Activated CD8-positive, alpha-beta memory T cell treated with anti-CD3 and anti-CD28 coated beads, Interleukin-2, amount 10 ng/mL, durations not matched to agents 7 days and 5 days (primary cell): ENCODE data around the gene ST6GALNAC3. TPM values are rescaled to one million over a fixed set of nuclear protein-coding genes. Genes with fewer than 3 reads are reported as not detected.

Experiments used
- ATAC-seq: fragments of 150-1000 bp; cut with Tn5 transposase; one replicate; pipeline ENCODE4 v1.10.0; 2021; ENCODE audit warnings: moderate library complexity
- CTCF ChIA-PET: fragments of 350-600 bp; sonication (Branson Sonifier 250); formaldehyde crosslinking; loops from one replicate; lab custom pipeline; 2021; ENCODE audit warnings: antibody characterized with exemption; lab: Charles Lee
- DNase-seq: peaks from one replicate; pipeline ENCODE4 v3.0.0-alpha.2; 2020
- H3K27ac Mint-ChIP-seq: one replicate; pipeline ENCODE4 v1.8.0; 2021; ENCODE audit warnings: mild to moderate bottlenecking, mixed read lengths
- H3K27me3 Mint-ChIP-seq: one replicate; pipeline ENCODE4 v1.8.0; 2021; ENCODE audit warnings: mixed read lengths
- H3K36me3 Mint-ChIP-seq: one replicate; pipeline ENCODE4 v1.8.0; 2021; ENCODE audit warnings: mild to moderate bottlenecking, mixed read lengths
- H3K4me1 Mint-ChIP-seq: one replicate; pipeline ENCODE4 v1.8.0; 2021; ENCODE audit warnings: mixed read lengths
- H3K4me3 Mint-ChIP-seq: one replicate; pipeline ENCODE4 v1.8.0; 2021; ENCODE audit warnings: mild to moderate bottlenecking, moderate library complexity, mixed read lengths
- H3K9me3 Mint-ChIP-seq: one replicate; pipeline ENCODE4 v1.8.0; 2022; ENCODE audit warnings: low read depth, mixed read lengths
- total RNA-seq, 2 experiments: library from RNA; stranded (reverse); gene quantifications; one replicate each; pipeline ENCODE4 v1.2.3, GENCODE V29; 2021

Gene ST6GALNAC3
- total RNA-seq, 2 experiments from 2014 or later, result 0.26 to 0.88 TPM

- H3K4me3 Mint-ChIP-seq, result no peak overlapping the region
- peaks cover 8% of the 10 kb centered on the region for H3K4me1 Mint-ChIP-seq
- H3K9me3 Mint-ChIP-seq, result no peaks in the 10 kb centered on the region
- DNase-seq, result no peak
- H3K27ac Mint-ChIP-seq, result no peak overlapping the region
- H3K27me3 Mint-ChIP-seq, result peaks cover 3% of the 10 kb centered on the region
- no peaks in the 10 kb centered on the region for H3K36me3 Mint-ChIP-seq
- CTCF ChIA-PET, result interaction anchor here (0.6 to 1.0 kb wide), 2 partner anchors 14 to 1315 kb away, joined by 3 read pairs; no protein-coding TSS in a partner anchor
- peak; percentile 42 for ATAC-seq
Measured at GRCh38 chr1:76176000-76176399, 101.5 kb downstream of the ST6GALNAC3 start.

DNA sequence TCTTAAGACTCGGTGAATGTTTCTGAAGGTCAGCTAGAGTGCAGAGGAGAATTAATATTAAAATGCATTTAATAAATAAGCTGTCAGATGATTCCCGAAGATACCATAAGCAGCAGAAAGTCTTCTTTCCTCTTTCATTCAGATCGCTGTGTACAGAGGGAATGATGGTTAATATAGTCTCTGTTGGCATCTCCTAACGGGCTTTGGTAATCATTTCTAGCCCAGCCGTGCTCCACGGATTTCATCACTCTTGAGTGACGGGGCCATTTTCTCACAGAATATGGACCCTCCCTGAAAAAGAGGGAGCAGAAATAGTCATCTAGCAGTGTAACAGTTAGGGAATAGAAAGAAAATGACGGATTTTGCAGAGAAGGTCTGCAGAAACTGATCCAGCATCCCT, 103.1 kb downstream of the ST6GALNAC3 start:
- H3K27ac Mint-ChIP-seq, result no peak overlapping the region
- DNase-seq (no peak), ATAC-seq (no peak)
- CTCF ChIA-PET, result interaction anchor here (0.8 kb wide), 1 partner anchor 14 kb away, joined by 3 read pairs; no protein-coding TSS in a partner anchor
- peaks cover 8% of the 10 kb centered on the region for H3K4me1 Mint-ChIP-seq
- H3K36me3 Mint-ChIP-seq, result no peaks in the 10 kb centered on the region
- no peak overlapping the region for H3K4me3 Mint-ChIP-seq
- H3K9me3 Mint-ChIP-seq, result no peaks in the 10 kb centered on the region
- H3K27me3 Mint-ChIP-seq, result peaks cover 3% of the 10 kb centered on the region

DNA sequence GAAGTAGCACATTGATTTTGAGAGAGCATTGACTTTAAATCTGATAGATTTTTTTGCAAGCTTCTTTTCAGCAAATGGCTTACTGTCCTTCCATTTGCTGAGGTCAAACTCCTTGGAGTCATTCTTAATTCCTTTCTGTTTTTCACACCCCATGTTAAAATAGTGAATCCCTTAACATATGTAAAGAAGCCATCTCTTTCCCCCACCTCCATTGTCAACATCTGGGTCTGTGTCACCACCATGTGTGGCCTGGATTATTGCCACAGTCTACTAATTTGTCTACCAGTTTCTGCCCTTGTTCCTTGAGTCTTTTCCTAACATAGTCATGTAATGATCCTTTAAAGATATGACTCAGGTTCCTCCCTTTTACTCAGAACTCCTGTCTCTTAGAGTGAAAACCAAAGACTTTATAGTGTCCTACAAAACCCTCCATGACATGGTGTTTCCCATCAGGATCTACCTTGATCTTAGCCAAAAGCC, 104.7 kb downstream of the ST6GALNAC3 start:
- no peak overlapping the region for H3K27ac Mint-ChIP-seq
- H3K36me3 Mint-ChIP-seq, result no peaks in the 10 kb centered on the region
- H3K4me3 Mint-ChIP-seq, result no peak overlapping the region
- peaks cover 8% of the 10 kb centered on the region for H3K4me1 Mint-ChIP-seq
- H3K27me3 Mint-ChIP-seq, result no peaks in the 10 kb centered on the region
- CTCF ChIA-PET, result no interaction called here
- no peaks in the 10 kb centered on the region for H3K9me3 Mint-ChIP-seq
- DNase-seq (no peak), ATAC-seq (no peak)

GRCh38 chr1:76185207-76185606, 110.7 kb downstream of the ST6GALNAC3 start:
- CTCF ChIA-PET, result no interaction called here
- H3K36me3 Mint-ChIP-seq, result no peaks in the 10 kb centered on the region
- DNase-seq (no peak), ATAC-seq (no peak)
- H3K9me3 Mint-ChIP-seq, result no peaks in the 10 kb centered on the region
- no peaks in the 10 kb centered on the region for H3K27me3 Mint-ChIP-seq
- no peak overlapping the region for H3K27ac Mint-ChIP-seq
- H3K4me3 Mint-ChIP-seq, result no peak overlapping the region
- H3K4me1 Mint-ChIP-seq, result no peaks in the 10 kb centered on the region

DNA sequence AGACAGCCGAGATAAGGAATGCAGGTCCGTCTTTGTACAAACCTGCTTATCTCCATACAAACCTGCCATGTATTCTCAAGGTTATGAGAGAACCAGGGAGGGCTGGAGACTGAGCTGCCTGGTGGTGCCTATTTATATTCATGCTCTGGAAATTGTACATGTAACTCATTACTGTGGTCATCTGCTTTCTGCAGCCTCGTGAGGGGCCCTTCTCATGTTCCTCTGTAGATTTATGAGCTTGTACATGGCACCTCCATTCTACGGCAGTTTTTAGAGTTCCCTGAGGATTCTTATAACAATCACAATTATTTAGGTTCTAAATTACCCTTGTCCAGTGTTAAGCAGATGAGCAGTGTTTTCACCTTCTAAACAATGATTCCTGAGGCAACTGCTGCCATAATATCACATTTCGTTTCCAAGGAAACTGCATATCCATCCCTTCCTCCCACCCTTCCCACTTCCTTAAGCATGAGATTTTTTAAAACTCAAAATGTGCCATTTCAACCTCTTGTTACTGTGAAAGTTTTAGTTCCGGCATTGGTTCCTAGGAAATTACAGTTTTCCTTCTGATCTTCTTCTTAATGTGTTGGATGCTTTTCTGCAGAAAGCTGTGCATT, 112.1 kb downstream of the ST6GALNAC3 start:
- Mint-ChIP-seq H3K36me3 (no peaks in the 10 kb centered on the region), H3K9me3 (no peaks in the 10 kb centered on the region), H3K4me3 (no peak overlapping the region), H3K4me1 (no peaks in the 10 kb centered on the region), H3K27ac (no peak overlapping the region), H3K27me3 (no peaks in the 10 kb centered on the region)
- CTCF ChIA-PET, result no interaction called here
- DNase-seq (no peak), ATAC-seq (no peak)

DNA sequence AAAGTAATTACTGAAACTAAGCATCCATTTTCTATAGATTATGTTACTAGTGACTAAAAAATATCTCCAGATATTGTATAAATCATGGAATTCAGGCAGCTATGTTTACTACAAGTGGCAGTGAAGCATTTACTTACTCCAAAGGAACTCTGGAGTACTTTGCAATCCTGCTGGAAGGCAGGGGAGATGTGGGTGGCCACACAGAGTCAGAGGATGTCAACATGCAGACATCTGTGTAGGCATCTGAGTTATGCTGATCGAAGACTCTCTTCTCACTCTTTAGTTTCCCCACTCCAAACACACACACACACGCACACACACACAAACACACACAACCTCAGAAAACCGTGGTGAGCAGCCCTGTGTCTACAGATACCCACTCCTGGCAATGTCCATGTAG, 112.9 kb downstream of the ST6GALNAC3 start:
- DNase-seq, result no peak
- H3K27ac Mint-ChIP-seq, result no peak overlapping the region
- CTCF ChIA-PET, result no interaction called here

DNA sequence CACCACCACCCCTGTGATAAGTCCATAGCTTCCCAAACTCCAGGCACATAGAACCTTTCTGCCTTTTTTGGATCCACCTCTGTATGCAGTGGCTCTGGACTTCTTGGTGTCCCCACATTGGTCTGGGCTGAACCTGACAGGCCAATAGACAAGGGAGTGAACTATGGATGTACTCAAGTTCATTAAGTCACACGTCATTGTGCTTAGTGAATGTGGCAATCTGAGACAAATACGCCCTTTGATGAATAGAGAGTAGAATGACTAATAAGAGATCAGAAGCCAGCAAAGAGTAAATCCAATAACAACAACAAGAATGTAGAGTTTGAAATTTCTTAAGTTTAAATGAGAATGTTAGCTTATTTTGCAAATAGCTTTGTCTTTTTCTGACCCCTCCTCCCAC, 114.8 kb downstream of the ST6GALNAC3 start:
- DNase-seq, result no peak
- CTCF ChIA-PET, result no interaction called here
- no peaks in the 10 kb centered on the region for H3K9me3 Mint-ChIP-seq
- no peaks in the 10 kb centered on the region for H3K4me1 Mint-ChIP-seq
- ATAC-seq, result no peak
- H3K4me3 Mint-ChIP-seq, result no peak overlapping the region
- H3K27ac Mint-ChIP-seq, result no peak overlapping the region
- no peaks in the 10 kb centered on the region for H3K36me3 Mint-ChIP-seq
- H3K27me3 Mint-ChIP-seq, result no peaks in the 10 kb centered on the region

More for the DNA sequence above, 112.9 kb downstream of the ST6GALNAC3 start:
- no peaks in the 10 kb centered on the region for H3K9me3 Mint-ChIP-seq
- no peak overlapping the region for H3K4me3 Mint-ChIP-seq
- no peak for ATAC-seq
- H3K4me1 Mint-ChIP-seq, result no peaks in the 10 kb centered on the region
- no peaks in the 10 kb centered on the region for H3K36me3 Mint-ChIP-seq
- H3K27me3 Mint-ChIP-seq, result no peaks in the 10 kb centered on the region

DNA sequence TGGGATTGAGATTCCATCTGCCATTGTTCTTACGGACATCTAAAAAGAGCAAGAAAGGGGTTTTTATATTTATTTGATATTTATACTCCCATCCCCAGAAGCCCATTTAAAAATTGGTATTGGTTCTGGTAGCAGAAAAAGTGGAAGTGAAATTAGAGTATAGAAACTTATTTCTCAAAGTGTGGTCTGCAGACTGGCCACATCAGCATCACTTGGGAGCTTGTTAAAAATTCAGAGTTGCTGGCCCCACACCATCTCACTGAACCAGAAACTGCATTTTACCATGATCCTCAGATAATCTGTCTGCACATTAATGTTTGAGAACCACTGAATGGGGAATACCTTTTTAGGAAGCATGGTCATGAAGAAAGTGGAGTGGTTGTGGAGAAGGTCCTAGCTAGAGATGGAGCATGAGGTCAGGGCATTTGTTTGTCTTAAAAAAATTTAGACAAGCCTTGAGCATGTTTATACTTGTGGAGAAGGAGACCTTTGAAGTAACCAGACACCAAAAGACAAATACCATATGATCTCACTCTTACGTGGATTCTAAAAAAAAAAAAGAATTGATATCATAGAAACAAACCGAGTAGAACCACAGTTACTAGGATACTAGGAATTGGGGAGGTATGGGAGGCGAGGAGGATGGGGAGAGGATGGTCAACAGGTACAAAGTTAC, 116.3 kb downstream of the ST6GALNAC3 start:
- ATAC-seq, result no peak
- CTCF ChIA-PET, result interaction anchor here (1.4 kb wide), 1 partner anchor 14 kb away, joined by 3 read pairs; no protein-coding TSS in a partner anchor

GRCh38 chr1:76191561-76191960, 117.0 kb downstream of the ST6GALNAC3 start:
- no peaks in the 10 kb centered on the region for H3K9me3 Mint-ChIP-seq
- ATAC-seq, result no peak
- no peaks in the 10 kb centered on the region for H3K27me3 Mint-ChIP-seq
- no peaks in the 10 kb centered on the region for H3K4me1 Mint-ChIP-seq
- no peak overlapping the region for H3K4me3 Mint-ChIP-seq
- no peak for DNase-seq
- CTCF ChIA-PET, result interaction anchor here (1.4 kb wide), 1 partner anchor 14 kb away, joined by 3 read pairs; no protein-coding TSS in a partner anchor
- H3K27ac Mint-ChIP-seq, result no peak overlapping the region
- H3K36me3 Mint-ChIP-seq, result no peaks in the 10 kb centered on the region

More for the DNA sequence above, 116.3 kb downstream of the ST6GALNAC3 start:
- Mint-ChIP-seq H3K4me1 (no peaks in the 10 kb centered on the region), H3K9me3 (no peaks in the 10 kb centered on the region), H3K36me3 (no peaks in the 10 kb centered on the region), H3K27me3 (no peaks in the 10 kb centered on the region), H3K4me3 (no peak overlapping the region), H3K27ac (no peak overlapping the region)
- no peak for DNase-seq

DNA sequence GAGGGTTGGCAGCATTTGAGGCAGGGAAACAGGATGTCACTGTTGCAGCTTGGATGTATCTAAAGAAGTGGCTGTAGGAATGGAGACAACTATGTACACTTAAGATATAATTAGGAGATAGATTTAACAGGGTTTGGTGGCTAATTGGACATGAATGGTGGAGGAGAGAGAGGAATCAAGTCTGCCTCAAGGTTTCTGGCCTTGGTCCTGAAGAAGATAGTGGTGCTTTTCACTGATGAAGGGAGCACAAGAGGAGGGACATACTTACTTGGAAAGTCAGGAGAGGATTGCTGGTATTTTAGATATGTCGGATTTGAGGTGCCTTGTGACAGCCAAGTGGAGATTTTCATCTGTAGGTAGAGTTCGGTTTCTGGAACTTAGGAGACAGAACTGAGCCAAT, 123.9 kb downstream of the ST6GALNAC3 start:
- no peak overlapping the region for H3K4me3 Mint-ChIP-seq
- H3K27ac Mint-ChIP-seq, result no peak overlapping the region
- H3K4me1 Mint-ChIP-seq, result no peaks in the 10 kb centered on the region
- ATAC-seq (no peak), DNase-seq (no peak)
- CTCF ChIA-PET, result no interaction called here
- no peaks in the 10 kb centered on the region for H3K27me3 Mint-ChIP-seq
- H3K36me3 Mint-ChIP-seq, result no peaks in the 10 kb centered on the region
- H3K9me3 Mint-ChIP-seq, result no peaks in the 10 kb centered on the region

GRCh38 chr1:76202670-76203069, 128.1 kb downstream of the ST6GALNAC3 start:
- no peaks in the 10 kb centered on the region for H3K27me3 Mint-ChIP-seq

DNA sequence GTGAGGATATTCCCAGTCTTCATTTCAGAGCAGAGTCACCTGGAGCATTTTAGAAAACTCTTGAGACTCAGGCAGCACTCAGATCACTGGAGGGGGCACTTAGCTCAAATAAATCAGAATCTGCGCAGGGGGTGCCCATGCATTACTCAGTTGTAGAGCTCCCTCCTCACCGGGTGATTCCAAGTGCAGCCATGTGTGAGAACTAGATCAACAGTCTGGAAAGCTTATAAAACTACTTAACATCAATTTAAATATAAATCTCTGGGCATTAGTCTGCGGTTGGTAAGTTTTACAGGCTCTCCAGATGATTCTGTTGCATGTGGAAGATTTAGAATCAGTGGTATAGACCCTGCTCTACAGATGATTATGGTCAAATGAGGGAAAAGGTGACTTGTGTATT, 128.6 kb downstream of the ST6GALNAC3 start:
- ATAC-seq (no peak), DNase-seq (no peak)
- Mint-ChIP-seq H3K4me1 (no peaks in the 10 kb centered on the region), H3K36me3 (no peaks in the 10 kb centered on the region), H3K4me3 (no peak overlapping the region), H3K27me3 (no peaks in the 10 kb centered on the region), H3K27ac (no peak overlapping the region), H3K9me3 (no peaks in the 10 kb centered on the region)
- CTCF ChIA-PET, result no interaction called here

More at GRCh38 chr1:76202670-76203069, 128.1 kb downstream of the ST6GALNAC3 start:
- no peaks in the 10 kb centered on the region for H3K9me3 Mint-ChIP-seq
- no peaks in the 10 kb centered on the region for H3K36me3 Mint-ChIP-seq
- H3K4me1 Mint-ChIP-seq, result no peaks in the 10 kb centered on the region
- DNase-seq (no peak), ATAC-seq (no peak)
- no peak overlapping the region for H3K4me3 Mint-ChIP-seq
- CTCF ChIA-PET, result no interaction called here
- H3K27ac Mint-ChIP-seq, result no peak overlapping the region

DNA sequence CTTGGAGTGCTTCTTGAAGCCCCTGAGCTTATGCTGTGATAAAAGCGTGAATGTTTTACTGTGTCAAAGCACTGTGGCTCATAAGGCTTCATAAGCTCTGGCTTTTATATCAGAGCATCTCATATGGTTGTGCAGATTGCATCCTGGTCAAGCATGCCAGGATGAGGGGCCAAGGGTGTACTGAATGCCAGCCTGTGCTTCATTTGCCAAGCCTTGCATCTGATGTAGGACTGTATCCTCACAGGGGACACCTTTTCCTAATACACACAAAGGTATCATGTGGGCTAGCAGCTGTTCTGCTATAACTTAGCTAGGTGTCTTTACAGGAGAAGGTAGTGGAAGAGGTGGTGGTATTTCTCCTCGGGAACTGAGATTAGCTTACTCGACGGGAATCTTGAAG, 134.7 kb downstream of the ST6GALNAC3 start:
- H3K27me3 Mint-ChIP-seq, result no peaks in the 10 kb centered on the region
- no peak for ATAC-seq

DNA sequence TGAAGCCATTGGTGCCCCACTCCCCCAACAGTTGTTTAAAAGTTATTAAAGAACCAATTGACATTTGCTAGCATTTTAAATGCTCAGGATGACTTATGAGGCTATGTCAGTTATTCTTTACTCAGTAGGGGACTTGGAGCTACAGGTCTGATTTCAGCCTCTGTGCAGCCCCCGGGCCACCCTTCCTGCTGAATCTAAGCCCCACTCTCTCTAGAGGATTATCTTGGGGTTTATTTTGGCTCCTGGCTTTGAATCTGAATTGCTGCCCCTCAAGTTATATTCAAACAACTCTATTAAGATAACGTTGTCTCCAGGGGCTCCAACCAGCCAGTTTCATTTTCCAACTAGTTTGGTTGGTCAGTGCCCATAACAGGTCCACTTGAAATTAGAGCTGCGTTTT, 135.1 kb downstream of the ST6GALNAC3 start:
- DNase-seq, result no peak
- Mint-ChIP-seq H3K27me3 (no peaks in the 10 kb centered on the region), H3K9me3 (no peaks in the 10 kb centered on the region), H3K27ac (no peak overlapping the region), H3K4me1 (no peaks in the 10 kb centered on the region), H3K36me3 (no peaks in the 10 kb centered on the region), H3K4me3 (no peak overlapping the region)
- ATAC-seq, result no peak
- CTCF ChIA-PET, result no interaction called here

More for the DNA sequence above, 134.7 kb downstream of the ST6GALNAC3 start:
- H3K36me3 Mint-ChIP-seq, result no peaks in the 10 kb centered on the region
- H3K9me3 Mint-ChIP-seq, result no peaks in the 10 kb centered on the region
- no peaks in the 10 kb centered on the region for H3K4me1 Mint-ChIP-seq
- H3K27ac Mint-ChIP-seq, result no peak overlapping the region
- no peak overlapping the region for H3K4me3 Mint-ChIP-seq
- CTCF ChIA-PET, result no interaction called here
- DNase-seq, result no peak
